Embryonic facial prominence (tissue), 1 donor: ENCODE results near the gene CCDC97.

ENCODE experiments used
- DNase-seq: peaks from one replicate; pipeline ENCODE4 v3.0.0-alpha.2; 2016; ENCODE audit errors: extremely low spot score

CCDC97 gene

DNA sequence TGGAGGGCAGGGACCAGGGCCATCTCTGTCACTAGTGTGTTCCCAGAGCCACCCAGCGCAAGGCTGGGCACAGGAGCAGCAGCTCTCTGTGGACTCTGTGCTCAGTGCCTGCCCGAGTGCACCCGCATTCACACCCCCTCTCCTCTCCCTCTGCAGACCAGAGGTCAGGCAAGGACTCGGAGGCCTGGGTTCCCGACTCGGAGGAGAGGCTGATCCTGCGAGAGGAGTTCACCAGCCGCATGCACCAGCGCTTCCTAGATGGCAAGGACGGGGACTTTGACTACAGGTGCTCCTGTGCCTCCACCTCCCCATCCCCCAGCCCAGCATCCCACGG lies 10.2 kb downstream of the CCDC97 start:
- DNase-seq, result no peak

DNA sequence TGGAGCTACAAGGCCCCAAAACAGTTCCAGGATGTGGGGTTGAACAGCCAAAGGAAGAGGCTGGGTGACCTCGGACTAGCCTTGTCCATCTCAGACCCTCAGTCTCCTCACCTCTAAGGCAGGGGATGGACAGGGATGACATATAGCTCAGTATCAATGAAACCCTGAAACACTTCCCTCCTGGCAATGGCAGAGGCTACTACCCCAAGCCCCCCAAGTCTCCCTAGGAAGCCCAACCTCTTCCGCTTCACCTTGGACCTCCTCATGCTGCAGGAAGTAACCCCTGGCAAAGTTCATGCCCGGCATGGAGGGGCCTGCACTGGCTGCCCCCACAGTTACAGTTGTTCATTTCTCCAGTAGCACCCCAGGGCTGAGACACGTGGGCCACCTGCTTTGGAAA lies 10.6 kb downstream of the CCDC97 start:
- DNase-seq, result no peak

DNA sequence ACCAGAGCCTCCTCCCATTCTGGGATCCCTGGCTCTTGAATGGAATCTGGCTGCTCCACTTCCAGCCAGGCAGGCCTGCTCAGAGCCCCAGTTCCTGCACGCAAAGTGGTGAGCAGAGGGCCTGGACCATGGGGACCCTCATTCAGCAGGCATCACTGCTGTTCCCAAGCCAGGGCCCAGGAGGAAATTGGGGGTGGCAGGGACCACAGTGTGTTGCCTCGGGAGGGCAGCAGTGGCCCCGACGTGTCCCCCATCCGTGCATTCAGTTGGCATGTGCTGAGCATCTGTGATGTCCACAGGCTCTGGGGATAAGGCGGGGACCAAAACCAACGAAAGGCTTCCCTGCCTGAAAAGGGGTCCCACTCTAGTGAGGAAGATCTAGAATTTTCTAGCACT lies 11.2 kb downstream of the CCDC97 start:
- DNase-seq, result no peak

DNA sequence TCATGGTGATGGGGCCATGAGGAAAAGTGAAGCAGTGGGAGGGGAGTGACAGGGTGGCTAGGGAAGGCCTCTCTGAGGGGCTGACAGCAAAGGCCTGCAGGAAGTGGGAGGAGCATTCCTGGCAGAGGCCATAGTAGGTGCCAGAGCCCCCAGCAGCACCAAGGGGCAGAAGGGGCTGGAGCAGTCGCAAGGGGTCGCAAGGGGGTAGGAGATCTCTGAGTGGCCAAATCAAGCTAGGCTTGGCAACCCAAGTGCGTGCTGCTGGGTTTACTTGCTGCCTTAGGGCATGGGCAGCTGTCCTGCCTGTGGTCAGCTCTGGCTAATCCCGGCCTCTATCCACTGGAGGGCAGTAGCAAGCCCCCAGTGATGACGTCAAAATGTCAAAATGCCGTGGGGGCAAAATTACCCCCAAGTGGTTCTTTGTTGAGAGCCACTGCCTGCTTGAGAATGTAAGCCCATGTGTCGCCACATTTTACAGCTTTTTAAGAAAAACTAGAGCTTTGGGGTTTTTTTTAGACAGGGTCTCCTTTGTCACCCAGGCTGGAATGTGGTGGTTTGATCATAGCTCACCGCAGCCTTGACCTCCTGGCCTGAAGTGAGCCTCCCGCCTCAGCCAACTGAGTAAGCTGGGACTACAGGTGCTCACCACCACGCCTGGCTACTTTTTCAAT lies 11.8 kb downstream of the CCDC97 start:
- no peak for DNase-seq

DNA sequence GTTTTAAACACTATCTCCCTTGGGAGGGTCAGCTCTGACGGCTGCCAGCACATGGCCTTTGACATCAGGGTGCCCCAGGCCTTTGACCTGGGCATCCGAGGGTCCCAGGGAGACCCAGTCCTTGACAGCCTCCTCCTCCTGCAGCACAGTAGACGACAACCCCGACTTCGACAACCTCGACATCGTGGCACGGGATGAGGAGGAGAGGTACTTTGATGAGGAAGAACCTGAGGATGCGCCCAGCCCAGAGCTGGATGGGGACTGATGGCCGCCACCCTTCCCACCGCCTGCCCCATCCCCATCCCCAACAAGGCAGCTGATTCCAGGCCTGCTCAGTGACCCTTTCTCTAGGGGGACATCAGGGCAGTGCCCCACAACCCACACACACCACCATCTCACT lies 12.5 kb downstream of the CCDC97 start:
- DNase-seq, result no peak

DNA sequence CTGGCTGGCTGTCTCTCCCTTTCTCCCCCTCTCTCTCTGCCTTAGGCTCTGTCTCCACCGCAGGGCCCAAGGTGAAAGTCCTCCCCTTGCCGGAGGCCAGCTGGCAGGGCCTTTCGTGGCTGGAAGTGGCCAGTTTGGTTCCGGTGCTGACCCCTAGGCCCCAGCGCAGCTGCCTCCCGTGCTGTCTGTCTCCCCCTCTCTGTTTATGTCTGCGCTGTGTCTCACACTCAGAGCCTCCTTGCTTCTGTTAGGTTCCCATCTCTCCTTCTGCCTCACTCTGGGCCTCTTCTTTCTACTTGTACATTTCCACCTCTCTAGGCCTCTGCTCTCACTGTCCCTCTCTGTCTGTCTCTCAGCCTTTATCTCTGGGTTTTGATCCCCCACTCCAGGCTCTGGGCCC lies 13.1 kb downstream of the CCDC97 start:
- no peak for DNase-seq

DNA sequence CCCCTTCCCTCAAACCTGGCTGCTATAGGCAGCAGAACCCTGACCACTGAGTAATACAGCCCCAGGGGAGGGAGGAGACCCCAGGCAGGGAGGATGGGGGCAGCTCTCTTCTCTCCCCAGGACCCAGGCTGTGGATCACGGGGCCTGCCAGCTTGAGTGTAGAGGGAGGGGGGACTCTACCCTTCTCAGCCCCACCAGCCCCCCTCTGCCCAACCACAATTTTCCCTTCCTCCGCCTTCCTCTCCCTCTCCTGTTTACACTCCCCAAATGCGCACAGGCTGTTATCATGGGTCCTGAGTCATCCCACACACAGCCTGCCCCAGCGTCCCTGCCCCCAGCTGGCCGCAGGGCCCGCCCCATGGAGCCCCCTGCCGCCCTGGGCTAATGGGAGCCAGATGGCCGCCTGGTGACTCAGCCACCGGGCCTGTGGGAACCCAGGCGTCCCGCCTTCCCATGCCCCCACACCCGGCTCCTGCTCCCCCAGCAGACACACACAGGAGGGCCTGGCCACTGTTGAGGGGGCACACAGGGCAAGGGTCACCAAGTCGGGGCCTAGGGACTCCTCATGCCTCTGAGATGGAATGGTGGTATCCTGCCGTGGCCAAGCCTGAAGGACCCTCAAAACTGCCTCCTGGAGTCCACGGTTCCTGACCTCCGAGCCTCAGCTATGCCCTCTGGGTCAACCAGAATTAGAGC lies 13.6 kb downstream of the CCDC97 start:
- no peak for DNase-seq

DNA sequence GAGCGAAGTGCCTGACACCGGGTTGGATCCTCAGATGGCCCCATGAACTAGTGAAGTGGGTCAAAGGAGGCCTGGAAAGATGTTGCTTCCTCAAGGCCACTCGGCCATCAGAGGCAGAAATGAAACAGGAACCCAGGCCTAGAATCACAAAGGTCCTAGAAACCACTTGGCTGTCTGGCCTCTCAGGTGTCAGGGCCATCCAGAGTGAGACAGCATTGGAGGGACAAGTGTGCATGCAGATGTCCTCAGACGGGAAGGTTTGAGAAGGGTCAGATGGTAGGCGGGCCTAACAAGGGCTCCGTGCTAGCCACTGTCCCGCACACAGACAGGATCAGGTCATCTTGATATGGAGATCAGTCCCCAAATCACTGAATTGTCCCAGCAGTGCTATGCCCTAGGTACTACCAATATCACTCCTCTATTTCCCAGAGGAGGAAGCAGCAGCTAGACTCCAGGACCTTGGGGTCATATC lies 14.3 kb downstream of the CCDC97 start:
- no peak for DNase-seq

DNA sequence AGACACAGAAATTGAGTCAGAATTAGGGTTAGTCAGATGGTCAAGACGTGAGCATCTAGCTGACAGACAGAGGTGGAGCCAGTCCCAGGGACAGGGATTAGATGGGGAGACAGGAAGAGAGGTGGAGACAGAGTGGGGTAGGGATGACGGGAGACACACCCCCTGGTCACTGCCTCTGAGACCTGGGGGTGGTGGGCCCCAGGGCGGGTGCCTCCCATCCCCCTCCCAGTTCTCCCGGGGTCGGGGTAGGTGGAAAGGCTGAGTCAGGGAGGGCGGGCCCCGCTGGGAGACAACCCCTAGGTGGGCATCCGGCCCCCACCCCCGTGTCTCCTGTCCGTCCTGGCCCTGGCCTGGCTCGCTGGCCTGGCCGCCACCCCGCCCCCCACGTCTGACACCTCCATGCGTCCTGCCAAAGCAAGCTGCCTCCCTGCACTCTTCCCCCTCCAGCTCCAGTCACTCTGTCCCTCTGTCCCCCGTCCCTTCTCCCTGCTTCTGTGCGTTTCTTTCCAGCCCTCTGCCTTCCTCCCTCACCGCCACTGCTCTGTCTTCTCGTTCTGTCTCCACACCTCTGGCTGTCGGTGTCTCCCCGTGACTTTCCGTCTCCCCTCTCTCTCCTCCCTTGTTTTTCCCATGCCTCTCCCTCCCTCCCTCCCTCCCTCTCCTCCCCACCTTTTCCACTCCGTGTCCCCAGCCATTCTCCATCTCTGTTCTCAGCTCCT lies 15.1 kb downstream of the CCDC97 start:
- DNase-seq, result no peak

DNA sequence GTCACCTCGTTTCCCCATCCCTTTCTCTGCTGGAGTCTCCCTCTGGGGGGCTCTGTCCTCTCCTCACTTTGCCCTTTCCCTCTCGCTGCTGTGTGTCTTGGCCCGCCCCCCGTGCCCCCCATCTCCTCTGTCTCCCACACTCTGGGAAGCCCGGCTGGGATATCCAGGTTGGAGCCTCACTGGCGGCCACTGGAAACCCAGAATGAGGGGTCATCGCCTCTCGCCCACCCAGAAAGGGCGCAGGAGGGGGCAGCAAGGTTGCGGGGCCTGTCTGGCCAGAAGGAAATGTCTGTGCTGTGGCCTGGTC lies 15.6 kb downstream of the CCDC97 start:
- DNase-seq, result no peak

DNA sequence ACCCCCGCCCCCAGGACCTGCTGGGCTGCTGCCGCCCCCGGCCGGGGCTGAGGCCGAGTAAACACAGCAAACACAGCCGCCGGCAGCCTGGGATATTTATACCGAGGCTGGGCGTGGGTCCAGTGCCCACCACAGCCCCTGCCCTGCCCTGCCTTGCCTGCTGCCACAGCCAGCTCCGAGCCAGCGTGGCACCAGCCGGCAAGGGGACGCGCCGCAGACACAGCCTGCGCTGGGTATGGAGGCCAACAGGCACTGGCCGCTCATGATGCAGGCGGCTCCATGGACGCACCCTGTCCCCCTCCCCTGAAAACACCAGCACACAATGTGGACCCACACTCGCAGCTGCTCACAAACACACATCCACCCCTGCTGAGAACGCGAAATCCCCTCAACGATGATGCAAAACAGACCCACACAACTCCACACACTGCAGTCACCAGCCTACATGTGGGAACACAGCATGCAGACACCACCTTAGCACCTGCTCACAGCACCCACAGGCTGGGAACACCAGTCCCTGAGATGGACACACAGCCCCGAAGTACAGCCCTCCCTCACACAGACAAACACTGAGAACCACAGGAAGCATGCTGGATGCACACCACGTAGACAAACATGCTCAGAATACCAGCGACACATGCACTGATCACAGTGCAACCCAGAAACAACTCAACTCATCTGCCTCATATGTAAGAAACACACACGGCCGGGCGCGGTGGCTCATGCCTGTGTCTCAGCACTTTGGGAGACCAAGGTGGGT lies 16.2 kb downstream of the CCDC97 start:
- no peak for DNase-seq

DNA sequence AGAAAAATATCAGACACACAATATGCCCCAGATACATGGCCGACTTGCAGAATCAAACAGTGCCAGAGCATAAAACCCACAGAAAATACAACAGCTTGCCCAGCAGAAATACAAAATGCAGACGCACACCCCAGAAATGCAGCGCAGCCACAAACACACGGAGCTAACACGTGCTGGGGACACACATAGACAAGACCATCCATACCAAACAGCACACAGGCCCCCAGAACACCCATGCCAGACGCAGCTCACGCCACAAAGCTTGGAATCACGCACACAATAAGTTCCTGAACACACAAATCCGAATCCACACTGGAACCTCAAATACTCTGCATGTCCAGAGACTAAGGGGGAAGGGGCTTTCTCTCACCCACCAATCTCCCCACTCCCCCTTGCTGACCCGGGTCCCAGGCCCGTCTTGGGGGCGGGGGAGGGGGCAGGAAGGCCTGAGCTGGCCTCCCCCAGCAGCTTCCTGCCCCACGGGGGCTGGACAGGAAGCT lies 17.2 kb downstream of the CCDC97 start:
- no peak for DNase-seq

DNA sequence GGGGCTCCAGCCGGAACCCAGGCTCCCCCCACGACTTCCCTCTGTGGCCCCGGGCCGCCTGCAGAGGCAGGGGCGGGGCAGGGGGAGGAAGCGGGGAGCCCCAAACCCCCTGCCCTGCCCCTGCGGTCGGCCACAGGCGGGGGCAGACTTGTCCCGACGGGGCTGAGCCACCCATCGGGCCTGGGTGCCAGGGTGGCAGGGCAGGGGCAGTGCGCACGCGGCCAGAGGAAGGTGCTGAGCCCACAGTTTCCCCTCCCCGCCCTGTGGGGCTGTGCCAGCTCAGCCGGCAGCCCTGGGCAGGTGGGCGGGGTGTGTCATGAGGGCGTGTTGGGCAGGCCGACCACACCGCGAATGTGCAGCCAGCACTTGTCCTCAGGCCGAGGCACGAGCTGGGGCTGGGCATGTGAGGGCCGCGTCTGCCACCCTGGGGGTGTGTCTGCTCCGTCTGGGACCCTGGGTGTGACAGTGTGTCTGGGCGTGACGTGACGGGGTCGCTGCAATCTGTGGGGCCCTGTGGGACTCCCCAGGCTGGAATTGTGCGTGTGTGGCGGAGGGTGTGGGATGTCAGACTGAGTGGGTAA lies 17.7 kb downstream of the CCDC97 start:
- DNase-seq, result no peak

DNA sequence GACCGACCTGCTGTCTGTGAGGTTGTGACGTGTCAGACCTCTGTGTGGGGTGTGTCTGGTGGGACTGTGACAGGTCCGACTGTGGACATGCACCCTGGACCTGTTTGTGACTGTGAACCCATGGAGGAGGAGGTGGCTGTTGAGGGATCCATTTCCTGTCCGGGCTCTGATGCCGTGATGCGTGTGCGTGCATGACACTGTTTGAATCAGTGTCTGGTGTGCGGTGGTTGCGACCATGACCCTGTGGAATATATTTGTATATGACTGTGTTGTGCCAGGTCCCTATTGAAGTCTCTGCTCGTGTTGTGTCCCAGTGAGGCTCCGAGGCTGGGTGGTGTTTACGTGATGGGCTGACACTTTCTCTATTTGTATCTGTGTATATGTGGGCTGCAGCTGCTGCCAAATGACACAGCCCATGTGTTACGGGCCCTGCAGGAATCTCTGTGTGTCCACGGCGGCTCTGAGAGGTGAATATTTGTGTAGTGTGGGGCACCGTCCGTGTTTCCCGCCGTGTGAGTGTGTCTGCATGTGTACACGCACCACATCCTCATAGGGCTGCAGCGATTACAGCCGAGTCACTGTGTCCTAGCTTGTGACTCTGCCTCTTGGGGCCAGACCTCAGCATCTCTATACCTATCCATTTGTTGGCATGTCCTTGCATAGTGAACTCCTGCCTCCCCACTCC lies 18.3 kb downstream of the CCDC97 start:
- DNase-seq, result no peak

DNA sequence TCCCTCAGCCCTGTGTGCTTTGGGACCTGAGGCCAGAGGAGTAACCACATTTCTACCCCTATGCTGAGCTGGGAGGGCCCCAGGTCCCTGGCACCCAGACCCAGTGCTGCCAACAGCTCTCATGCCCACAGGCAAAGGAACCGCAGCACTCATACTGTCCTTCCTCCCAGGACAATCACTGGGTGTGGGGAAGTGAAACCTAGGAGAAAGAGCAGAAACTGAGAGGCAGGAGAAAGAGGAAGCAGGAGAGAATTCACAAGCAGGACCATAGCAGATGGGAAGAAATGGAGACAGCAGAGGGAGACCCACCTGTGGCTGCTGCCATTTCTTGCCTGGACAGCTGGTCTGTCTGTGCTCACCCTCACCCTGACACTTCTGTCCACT lies 18.9 kb downstream of the CCDC97 start:
- DNase-seq, result no peak

DNA sequence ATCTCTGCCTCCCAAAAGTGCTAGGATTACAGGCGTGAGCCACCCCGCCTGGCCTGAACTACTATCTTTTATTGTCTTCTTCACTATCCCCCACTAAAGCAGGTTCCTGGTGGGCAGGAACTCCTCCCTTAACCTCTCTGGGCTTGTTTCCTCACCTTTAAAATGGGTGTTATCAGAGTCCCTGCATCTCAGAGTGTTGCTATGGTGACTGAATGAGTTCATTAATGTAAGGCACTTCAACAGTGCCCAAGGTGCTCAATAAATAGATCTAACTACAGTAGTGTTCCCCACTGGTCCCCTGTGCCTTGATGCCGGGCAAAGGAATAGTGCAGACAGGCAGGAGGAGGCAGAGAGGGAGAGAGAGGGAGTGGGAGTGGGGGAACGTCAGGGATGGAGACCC lies 20.5 kb downstream of the CCDC97 start:
- DNase-seq, result no peak

DNA sequence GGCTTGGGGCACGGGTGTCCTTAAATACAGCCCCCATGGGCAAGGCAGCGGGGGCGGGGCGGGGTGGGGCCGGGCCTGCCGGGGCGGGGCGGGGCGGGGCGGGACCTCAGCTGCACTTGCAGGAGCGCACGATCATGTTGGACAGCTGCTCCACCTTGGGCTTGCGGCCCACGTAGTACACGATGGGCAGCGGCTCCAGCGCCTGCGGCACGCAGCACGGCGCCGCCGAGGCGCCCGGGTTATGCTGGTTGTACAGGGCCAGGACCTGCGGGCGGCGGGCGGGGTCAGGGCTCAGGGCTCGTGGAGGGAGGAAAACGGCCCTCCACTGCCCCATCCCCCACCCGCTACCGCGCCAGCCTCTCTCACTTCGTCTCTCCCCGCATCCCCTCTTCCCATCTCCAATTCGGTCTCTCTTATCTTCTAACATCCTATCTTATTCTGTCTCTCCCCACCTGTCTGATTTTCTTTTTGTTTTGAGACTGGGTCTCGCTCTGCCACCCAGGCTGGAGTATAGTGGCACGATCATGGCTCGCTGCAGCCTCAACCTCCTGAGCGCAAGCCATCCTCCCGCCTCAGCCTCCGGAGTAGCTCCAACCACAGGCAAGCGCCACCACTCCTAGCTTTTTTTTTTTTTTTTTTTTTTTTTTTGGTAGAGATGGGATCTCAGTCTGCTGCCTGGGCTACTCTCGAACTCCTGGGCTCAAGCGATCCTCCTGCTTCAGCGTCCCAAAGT lies 21.1 kb downstream of the CCDC97 start:
- no peak for DNase-seq

DNA sequence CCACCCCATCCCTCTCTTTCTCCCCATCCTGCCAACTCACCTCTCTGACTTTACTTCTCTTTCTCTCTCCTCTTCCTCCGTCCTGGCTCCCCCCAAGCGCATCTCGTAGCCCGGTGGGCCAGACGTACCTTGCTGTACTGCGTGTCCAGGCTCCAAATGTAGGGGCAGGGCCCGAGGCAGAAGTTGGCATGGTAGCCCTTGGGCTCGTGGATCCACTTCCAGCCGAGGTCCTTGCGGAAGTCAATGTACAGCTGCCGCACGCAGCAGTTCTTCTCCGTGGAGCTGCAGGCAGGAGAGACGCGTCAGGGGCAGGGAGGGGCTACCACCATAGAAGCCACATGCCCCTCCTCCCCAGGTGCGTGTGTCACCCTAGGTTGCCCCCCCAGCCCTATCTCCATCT lies 22.0 kb downstream of the CCDC97 start:
- no peak for DNase-seq

DNA sequence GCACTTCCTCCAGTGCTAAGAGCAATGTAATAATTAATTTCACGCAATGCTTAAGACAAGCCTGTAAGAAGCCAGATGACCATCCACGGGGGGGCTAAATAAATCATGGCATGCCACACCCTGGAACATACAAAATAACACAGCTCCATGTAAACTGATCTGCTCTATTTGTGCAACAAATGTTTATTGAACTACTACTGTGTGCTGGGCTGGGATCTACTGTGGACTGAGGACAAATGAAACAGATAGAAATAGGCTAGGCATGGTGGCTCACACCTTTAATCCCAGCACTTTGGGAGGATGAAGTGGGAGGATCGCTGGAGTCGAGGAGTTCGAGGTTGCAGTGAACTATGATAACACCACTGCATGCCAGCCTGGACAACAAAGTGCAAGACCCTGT lies 22.5 kb downstream of the CCDC97 start:
- no peak for DNase-seq

DNA sequence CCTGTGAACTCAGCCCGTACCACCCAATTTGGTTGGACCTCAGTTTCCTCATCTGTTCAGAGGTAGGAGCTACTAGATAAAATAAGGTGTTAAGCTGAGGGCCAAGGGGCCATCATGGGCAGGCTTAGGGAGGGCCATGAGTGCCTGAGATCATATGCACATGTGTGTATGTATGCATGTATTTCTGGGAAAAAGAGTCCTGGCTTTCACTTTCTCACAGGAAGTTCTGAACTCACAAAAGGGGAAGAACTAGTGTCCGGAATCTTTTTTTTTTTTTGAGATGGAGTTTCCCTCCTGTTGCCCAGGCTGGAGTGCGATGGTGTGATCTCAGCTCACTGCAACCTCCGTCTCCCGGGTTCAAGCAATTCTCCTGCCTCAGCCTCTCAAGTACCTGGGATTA lies 24.8 kb downstream of the CCDC97 start:
- DNase-seq, result no peak

DNA sequence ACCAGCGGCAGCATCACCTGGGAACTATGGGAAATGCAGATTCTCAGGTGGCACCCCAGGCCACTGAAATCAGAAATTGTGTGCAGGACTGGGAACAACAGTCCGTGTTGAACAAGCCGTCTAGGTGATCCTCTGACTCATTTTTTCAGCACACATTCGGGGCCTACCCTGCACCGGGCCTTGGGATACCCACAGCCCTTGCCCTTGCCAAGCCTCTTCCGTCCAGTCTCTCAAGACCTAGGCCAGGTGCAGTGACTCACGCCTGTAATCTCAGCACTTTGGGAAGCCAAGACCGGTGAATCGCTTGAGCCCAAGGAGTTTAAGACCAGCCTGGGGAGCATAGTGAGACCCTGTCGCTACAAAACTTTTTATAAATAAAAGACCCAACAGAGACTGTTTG lies 25.5 kb downstream of the CCDC97 start:
- DNase-seq, result no peak
